ENCODE results near the gene PAWR. TPM values are rescaled to one million over a fixed set of nuclear protein-coding genes. Genes with fewer than 3 reads are reported as not detected.

PAWR gene
- total RNA-seq, 1 experiment from 2014 or later = 106 TPM

DNA sequence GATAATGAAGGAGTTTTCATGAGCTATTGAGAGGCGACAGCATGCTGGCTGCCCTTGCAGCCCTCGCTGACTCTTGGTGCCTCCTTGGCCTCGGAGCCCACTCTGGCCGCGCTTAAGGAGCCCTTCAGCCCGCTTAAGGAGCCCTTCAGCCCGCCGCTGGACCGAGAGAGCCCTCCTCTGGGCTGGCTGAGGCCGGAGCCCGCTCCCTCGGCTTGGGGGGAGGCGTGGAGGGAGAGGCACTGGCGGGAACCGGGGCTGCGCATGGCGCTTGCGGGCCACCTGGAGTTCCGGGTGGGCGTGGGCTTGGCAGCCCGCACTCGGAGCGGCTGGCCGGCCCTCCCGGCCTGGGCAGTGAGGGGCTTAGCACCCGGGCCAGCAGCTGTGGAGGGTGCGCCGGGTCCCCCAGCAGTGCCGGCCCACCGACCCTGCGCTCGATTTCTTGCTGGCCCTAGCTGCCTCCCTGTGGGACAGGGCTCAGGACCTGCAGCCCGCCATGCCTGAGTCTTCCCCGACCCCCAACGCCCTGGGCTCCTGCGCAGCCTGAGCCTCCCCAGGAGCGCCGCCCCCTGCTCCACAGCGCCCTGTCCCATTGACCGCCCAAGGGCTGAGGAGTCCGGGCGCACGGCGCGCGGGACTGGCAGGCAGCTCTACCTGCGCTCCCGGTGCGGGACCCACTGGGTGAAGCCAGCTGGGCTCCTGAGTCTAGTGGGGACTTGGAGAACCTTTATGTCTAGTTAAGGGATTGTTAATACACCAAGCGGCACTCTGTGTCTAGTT is 20.1 kb upstream of the PAWR start:
- H3K27ac ChIP-seq (ENCODE audit: low read depth, low read length) = no peak overlapping the region
- no peak overlapping the region for H3K4me2 ChIP-seq (ENCODE audit: low read length)
- H3K4me3 ChIP-seq (replicated peaks in 1 of 2; ENCODE audit: low read depth in 1 of 2, low read length in 2 of 2) = no peak overlapping the region
- ATAC-seq = no peak
- no peaks in the 10 kb centered on the region for H3K9me3 ChIP-seq (ENCODE audit: control insufficient read depth in 1 of 2, insufficient read depth in 1 of 2, low read depth in 1 of 2, low read length in 2 of 2)
- H3K9me2 ChIP-seq (ENCODE audit: insufficient read depth) = no peaks in the 10 kb centered on the region
- no peaks in the 10 kb centered on the region for H3K27me3 ChIP-seq (ENCODE audit: insufficient read depth, low read length)
- TF ChIP-seq, protein P1, sequence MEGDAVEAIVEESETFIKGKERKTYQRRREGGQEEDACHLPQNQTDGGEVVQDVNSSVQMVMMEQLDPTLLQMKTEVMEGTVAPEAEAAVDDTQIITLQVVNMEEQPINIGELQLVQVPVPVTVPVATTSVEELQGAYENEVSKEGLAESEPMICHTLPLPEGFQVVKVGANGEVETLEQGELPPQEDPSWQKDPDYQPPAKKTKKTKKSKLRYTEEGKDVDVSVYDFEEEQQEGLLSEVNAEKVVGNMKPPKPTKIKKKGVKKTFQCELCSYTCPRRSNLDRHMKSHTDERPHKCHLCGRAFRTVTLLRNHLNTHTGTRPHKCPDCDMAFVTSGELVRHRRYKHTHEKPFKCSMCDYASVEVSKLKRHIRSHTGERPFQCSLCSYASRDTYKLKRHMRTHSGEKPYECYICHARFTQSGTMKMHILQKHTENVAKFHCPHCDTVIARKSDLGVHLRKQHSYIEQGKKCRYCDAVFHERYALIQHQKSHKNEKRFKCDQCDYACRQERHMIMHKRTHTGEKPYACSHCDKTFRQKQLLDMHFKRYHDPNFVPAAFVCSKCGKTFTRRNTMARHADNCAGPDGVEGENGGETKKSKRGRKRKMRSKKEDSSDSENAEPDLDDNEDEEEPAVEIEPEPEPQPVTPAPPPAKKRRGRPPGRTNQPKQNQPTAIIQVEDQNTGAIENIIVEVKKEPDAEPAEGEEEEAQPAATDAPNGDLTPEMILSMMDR (IDR thresholded peaks at IDR 0.05 in 2 of 3, conservative IDR thresholded peaks at IDR 0.05 in 1 of 3; ENCODE audit: borderline replicate concordance in 1 of 3, insufficient read depth in 1 of 3, low read depth in 2 of 3, low read length in 2 of 3) = no peak
- TF ChIP-seq EGR1 (IDR thresholded peaks at IDR 0.05; ENCODE audit: low read depth) (no peak), JUND (IDR thresholded peaks at IDR 0.05) (no peak), EZH2phosphoT487 (IDR thresholded peaks at IDR 0.05; ENCODE audit: borderline replicate concordance) (no peak), POLR2AphosphoS5 (IDR thresholded peaks at IDR 0.05; ENCODE audit: low read depth, low read length) (no peak), ZNF274 (IDR thresholded peaks at IDR 0.05; ENCODE audit: low read depth, low read length) (no peak), RAD21 (IDR thresholded peaks at IDR 0.05; ENCODE audit: low read depth) (no peak), TCF7L2 (IDR thresholded peaks at IDR 0.05; ENCODE audit: borderline replicate concordance, extremely low read depth, insufficient read depth, insufficient read length) (no peak), EZH2 (IDR thresholded peaks at IDR 0.05) (no peak), FOSL1 (IDR thresholded peaks at IDR 0.05; ENCODE audit: low read depth) (no peak), ELF1 (IDR thresholded peaks at IDR 0.05; ENCODE audit: borderline replicate concordance, low read depth) (no peak), YY1 (IDR thresholded peaks at IDR 0.05; ENCODE audit: extremely low read depth, insufficient replicate concordance, low read depth, low read length) (no peak), SIN3A (IDR thresholded peaks at IDR 0.05; ENCODE audit: low read depth) (no peak), CBX3 (IDR thresholded peaks at IDR 0.05; ENCODE audit: low read depth) (no peak), ZFX (IDR thresholded peaks at IDR 0.05) (no peak)
- TF ChIP-seq, protein P2, sequence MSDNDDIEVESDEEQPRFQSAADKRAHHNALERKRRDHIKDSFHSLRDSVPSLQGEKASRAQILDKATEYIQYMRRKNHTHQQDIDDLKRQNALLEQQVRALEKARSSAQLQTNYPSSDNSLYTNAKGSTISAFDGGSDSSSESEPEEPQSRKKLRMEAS (IDR thresholded peaks at IDR 0.05) = no peak
- TF ChIP-seq, protein P3, sequence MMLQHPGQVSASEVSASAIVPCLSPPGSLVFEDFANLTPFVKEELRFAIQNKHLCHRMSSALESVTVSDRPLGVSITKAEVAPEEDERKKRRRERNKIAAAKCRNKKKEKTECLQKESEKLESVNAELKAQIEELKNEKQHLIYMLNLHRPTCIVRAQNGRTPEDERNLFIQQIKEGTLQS (IDR thresholded peaks at IDR 0.05) = no peak
- H3K9ac ChIP-seq (ENCODE audit: low read length) = no peak overlapping the region
- intact Hi-C loops (cut with micrococcal nuclease) = no loop called here
- BruUV-seq (replicated peaks) = no TSS peak
- no peak for DNase-seq (ENCODE audit: low read depth, low spot score)
- H4K20me1 ChIP-seq (ENCODE audit: insufficient read depth) = no peaks in the 10 kb centered on the region
- no peaks in the 10 kb centered on the region for H3K36me3 ChIP-seq (ENCODE audit: control insufficient read depth in 1 of 2, insufficient read depth in 2 of 2, low read length in 2 of 2)
- H2AFZ ChIP-seq (ENCODE audit: low read depth, low read length, poor library complexity, severe bottlenecking) = no peak overlapping the region
- ChIA-PET POLR2A (no interaction called here), RAD21 (ENCODE audit: low non-redundant PET in 1 of 2, low total read pairs in 2 of 2, uncharacterized antibody in 2 of 2, unreplicated experiment in 2 of 2) (no interaction called here), CTCF (no interaction called here)
- no peaks in the 10 kb centered on the region for H3K79me2 ChIP-seq (ENCODE audit: insufficient read depth, low read length)
- no peaks in the 10 kb centered on the region for H3K4me1 ChIP-seq (ENCODE audit: control insufficient read depth in 1 of 2, insufficient read depth in 2 of 2, low read length in 2 of 2)
